ENCODE results near the gene MAEA.
"Not testable (repeated sequence)": the region's sequence is repeated elsewhere in the genome, so short reads cannot be mapped to it uniquely, and the experiment has no call there.

MAEA gene

DNA sequence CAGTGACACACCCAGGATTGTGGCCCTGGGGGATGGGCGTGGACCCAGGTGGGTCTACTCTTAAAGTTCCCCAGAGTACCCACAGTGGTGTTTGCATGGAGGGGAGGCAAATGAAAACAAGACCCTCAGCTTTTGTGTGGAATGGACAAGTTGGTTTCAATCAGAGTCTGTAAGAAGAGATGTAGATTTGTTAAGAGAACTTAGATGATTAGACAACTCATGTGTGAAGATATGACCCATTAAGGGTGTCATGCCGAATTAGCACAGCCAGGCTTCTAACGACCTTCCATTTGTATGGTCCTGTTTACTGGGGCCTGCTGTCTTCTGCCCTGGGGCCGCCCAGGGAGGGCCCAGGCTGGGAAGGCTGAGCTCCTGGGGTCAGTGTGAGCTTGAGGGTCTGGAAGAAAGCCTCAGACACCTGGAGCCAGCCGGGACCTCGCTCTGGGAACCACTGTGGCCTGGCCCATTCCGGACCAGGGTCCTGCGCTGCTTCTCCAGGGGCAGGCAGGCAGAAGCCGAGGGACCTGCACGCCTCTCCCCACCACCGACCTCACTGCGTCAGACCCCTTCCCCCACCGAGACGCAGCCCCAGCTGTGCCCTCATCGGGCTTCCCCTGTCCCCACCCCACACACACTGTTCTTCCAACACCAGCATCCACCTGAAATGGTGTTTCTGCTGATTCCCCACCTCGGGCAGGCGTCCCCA lies 77.7 kb downstream of the MAEA start:
- no peak for DNase-seq (ENCODE audit: low spot score)

DNA sequence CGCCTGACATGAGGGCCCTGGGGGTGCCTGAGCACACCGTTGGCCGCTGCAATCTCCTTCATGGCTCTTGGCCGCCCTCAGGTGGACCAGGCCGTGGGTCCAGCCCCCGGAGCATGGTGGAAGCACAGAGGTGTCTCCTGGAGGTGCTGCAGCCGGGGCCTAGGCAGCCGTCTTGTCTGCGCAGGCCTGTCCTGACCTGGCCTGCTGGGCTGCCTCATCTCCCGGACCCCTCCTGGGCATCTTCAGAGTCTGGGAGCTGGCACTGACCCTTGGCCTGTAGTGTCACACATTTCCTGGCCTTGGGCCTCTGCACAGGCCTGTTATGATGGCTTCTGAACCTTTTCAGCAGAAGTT lies 78.2 kb downstream of the MAEA start:
- DNase-seq (ENCODE audit: low spot score) = no peak

DNA sequence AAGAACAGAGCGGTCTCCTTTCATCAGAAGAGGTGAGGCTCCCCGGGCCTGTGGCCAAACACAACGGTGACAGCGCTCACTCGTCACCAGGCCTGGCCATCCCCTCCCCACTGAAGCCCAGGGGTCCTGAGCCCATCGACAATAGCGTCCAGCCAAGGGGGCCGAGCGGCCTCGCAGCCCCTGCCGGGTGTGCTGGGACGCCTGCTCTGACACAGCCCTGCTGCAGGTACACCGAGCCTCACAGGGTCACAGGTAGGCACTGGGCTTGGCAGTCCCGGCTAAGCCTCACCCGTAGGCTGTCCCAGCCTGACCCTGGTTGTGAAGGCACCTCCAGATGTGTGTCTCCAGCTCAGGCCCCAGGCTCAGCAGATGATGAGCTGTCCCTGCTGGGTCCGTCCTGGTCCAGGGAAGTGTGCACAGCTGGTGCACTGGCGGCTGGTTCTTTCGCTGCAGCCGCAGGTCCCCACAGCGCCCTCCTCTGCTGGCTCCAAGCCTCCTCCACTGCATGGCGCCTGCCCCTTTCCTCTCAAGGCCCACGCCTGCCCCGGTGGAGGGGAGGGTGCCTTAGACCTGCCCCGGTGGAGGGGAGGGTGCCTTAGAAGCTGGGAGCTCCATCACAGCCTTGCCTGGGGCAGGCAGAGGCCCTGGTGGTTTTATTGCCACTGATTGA lies 78.9 kb downstream of the MAEA start:
- DNase-seq (ENCODE audit: low spot score) = no peak

DNA sequence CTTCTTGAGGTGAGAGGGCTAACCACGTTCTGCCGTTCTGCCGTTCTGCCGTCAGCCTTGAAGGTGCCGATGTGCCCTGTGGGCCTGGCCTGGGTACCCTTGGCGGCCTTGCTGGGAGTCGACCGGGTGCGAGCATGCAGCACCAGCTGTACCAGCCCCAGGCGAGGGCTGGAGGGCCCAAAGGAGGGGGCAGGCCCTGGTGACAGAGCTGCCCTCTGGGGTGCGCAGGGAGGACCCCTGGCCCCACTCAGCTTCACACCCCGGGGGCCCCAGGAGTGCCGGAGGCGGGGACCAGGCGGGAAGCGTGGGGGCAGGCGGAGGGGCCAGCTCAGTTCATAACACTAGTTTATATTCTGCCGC lies 79.4 kb downstream of the MAEA start:
- DNase-seq (ENCODE audit: low spot score) = no peak

DNA sequence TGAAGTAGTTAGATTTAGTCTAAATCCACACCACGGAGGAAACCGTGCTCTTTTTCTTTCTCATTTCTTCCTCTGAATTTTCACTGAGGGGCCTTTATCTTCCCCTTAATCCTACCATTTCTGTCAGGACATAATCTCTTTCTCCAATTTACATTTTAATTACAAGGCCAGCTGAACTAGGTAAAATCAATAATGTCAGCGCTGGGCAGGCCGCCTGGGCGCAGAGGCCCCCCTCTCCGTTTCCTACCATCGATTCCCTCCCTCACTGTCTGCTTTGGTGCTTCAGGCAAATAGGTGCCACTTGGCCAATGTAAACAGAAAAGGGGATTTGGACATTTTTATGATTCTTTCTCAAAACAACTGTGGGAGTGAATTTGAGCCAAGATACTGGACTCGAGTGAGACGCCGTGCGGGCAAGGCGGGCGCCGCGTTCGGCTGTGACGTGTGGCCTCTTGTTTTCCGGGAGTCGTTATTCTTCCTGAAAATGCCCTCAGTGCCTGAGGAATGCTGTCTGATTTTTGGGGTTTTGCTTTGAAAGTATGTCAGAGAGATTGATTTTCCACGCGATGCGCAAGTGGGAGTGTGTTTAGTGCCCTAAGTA lies 79.9 kb downstream of the MAEA start:
- DNase-seq (ENCODE audit: low spot score) = no peak

DNA sequence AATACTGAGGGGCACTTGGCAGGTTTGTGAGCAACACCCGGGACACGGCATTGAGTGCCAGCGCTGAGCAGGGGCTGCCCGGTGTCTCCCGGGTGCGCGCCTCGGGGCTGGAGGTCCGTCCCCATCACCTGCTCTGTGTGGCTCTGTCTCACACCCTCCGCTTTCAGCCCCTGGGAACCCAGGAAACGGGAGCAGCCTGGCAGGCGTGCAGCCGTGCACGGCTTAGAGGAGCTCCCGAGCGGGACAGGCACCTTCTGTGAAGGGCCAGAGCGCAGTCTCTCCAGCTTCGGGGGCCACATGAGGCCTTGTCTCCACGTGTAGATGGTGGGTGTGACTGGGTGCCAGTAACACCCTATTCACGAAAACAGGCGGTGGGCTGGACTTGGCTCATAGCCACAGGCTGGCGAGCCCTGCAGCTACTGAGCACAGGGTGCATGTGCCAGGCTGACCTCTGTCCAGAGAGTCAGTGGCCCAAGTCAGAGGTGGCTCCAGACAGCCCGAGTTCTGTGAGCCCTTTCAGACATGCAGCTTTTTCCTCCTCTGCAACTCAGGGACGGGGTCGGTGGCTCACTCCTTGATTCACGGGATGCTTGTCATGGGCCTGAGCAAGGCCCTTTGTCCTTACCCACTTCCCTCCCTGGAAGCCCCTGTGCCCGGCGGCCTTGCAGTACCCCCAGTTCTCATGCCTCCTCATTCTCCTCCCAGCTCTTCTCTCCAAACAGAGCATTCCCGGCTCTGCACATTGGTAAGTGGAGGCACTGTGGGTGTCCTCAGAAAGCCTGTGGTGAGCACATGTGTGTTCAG lies 80.8 kb downstream of the MAEA start:
- no peak for DNase-seq (ENCODE audit: low spot score)

DNA sequence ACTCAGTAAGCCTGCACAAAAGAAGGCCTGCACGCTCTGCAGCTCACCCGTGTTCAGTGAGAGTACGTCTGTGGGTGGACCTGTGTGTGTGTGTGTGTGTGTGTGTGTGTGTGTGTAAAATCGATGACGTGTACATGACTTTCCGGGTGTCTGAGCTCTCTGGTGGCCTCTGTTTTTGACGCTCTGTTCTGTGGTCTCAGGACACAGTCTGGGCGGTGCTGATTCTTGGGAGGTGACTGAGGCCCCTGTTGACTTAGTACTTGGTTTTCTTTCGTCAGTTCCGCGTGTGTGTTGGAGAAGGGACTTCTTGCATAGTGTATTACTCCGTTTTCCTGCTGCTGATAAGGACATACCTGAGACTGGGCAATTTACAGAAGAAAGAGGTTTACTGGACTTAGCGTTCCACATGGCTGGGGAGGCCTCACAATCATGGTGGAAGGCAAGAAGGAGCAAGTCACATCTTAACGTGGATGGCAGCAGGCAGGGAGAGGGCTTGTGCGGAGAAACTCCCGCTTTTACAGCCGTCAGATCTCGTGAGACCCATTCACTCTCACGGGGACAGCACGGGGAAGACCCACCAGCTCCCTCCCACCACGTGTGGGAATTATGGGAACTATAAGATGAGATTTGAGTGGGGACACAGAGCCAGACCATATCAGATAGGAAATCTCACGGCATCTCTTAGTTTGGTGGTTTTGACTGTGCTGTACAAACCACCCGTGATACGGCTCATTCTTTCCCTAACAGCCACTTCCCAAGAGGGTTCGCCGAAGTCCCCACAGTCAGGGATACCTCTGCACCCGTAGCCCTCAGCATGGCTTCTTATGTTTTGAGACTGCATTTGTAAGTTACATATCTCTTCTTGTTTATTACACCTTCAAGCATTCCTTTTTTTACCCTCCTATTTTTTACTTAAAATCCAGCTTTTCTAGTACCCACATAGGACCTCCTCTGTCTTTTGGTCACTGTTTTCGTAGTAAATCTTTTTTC lies 81.8 kb downstream of the MAEA start:
- no peak for DNase-seq (ENCODE audit: low spot score)

DNA sequence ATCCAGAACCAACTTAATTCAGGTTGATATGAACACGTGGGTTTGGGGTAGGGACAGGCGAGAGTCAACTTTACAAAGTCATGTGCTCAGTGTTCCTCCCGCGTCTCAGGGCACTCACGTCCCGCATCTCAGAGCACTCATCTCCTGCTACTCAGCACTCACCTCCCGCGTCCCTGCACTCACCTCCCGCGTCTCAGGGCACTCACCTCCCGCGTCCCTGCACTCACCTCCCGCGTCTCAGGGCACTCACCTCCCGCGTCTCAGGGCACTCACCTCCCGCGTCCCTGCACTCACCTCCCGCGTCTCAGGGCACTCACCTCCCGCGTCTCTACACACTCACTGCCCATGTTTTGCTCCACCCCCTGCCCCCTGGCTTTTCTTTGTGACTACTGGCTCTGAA lies 82.9 kb downstream of the MAEA start:
- DNase-seq (ENCODE audit: low spot score) = not testable (repeated sequence)

DNA sequence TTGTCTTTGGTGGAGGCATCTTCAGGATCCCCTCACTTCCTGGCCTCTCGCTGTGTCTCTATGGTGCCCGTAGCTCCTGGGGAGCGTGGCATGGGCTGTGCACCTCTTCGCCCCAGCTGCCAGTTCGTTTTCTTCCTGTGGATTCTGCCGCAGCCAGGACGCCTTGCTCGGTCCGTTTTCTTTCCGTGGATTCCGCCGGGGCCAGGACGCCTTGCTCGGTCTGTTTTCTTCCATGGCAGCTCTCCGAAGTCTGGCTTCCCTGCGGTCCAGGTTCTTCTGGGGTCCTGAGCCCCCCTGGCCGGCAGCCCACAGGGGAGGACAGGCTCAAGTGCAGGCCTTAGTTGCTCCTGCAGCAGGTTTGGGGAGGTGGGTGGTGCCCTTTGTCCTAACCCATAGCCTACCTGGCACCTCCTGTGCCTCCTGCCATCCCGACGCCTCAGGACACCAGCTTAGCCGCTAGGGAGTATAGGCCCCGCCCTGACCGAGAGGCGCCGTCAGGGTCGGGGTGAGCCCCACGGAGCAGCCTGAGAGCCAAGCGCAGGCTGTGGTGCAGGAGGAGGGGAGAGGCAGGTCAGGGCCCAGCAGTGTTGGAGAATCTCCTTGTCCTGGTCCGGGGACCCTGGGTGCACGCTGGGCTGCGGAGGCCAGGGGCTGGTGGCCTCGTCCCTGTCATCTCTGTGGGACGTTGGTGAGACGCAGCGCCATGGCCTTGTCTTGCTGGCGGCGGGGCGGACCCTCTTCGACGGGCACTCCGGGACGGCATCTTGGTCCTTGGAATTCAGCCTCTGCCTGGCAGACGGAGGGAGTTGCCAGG lies 84.4 kb downstream of the MAEA start:
- DNase-seq (ENCODE audit: low spot score) = no peak

DNA sequence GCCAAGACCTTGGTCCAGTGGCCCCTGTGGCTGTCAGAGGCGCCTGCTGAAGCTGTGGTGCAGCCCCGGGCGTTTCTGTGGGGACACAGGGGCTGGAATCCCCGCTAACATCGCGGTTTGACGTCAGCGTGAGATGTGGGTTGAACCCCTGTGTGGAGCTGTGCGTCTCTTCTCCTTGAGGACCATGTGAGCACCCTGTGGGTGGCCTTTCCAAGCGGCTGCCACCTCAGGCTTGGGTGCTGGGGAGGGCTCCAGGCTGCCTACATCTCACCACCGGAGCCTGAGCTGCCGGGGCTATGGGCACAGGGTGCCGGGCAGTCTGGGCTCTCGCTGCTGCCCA lies 85.0 kb downstream of the MAEA start:
- DNase-seq (ENCODE audit: low spot score) = no peak

DNA sequence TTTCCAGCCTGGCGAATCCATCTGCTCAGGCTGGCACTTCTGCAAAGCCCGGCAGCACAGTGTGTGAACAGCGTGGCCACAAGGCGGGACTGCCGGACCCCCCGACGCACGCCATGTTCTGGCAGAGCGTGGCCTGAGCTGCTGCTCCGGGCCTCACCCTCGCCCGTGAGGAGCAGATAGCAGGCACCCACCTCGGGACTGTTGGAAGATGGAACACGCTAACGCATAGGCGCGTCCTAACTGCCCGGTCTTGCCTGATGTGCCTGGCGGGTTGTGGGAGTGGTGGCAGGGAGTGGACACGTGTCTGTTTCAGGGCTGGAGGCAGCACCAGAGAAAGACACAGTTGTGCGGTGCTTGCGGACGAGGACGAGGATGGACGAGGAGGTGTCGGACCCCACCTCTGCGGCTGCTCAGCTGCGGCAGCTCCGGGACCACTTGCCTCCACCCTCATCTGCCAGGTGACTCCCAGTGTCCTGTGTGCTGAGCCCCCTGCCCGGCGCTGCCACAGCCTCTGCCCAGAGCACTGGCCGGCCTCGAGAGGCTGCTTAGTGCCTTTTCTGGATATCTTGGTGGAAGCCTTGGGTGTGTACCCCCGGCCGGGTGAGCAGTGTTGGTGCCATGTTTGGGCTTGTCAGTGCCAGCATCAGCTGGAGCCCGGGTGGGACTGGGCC lies 85.5 kb downstream of the MAEA start:
- no peak for DNase-seq (ENCODE audit: low spot score)

DNA sequence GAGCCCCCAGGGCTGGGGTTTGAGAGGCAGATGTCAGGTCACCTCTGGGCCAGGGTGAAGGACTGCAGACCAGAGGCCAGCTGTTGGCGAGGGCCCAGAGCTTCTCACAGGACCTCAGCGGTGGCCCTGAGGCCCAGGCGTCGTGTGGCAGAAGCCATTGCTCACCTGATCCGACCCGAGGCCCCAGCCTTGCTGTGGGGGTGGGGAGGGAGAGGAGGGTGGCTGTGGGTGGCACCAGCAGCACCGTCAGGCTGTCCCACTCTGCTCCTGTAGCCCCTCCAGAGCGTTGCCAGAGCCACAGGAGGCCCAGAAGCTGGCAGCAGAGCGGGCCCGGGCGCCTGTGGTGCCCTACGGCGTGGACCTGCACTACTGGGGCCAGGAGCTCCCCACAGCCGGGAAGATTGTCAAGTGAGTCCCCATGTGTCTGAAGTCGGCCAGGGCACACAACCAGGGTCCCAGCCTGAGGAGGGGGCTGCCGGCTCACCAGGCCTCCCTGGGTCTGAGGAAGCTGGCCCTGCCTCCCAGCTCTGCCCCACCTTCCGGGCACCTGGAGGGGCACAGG lies 86.2 kb downstream of the MAEA start:
- no peak for DNase-seq (ENCODE audit: low spot score)

DNA sequence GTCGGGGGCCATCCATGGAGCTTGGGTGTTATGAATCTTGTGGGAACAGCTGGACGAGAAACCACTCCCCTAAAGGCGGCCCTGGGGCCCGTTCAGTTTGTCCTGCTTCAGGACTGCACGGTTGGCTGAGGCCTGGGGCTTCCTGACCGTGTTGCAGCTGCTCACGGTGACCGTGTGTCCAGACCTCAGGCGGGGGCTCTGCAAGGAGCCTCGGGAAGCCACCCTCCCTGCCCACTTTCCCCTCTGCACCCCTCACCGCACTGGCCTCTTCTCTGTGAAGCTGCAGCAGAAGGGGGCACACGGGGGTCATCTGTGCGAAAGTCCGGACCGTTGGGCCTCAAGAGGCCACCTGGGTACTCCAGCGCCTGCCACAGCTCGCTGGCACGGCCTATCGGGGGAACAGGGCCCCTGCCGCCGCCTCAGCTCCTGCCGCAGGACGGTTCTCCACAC lies 86.7 kb downstream of the MAEA start:
- no peak for DNase-seq (ENCODE audit: low spot score)

DNA sequence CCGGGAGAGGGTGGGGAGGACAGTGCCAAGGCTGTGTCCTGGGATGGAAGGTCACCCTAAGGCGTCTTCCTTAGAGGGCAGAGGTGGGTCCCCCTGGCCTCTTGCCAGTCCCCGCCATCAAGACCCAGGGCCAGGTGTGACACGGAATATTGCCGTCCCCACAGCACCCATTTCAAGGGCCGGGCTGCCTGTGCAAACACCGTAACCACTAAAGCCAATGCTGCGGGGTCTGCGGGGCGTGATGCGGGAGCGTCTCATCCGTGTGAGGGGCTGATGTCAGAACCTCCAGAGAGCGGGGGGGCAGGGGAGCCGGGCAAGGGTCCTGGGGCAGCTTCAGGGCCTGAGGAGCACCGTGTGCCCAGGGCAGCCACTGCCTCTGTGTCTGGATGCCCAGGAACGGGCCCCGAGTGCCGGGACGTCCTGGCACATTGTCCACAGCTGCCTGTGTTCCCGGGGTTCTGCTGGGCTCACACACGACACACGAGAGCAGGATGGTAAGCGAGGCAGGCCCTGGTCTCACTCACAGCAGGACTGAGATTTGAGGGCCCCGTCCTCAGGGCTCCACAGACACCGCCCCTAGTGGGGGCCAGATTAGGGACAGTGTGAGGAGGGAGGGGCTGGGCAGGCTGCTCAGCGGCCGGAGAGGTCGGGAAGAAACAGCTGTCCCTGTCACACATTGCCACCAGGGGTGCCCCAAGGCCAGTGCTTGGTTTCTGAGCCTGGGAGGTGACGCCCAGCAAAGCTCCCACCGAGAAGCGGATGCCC lies 87.3 kb downstream of the MAEA start:
- DNase-seq (ENCODE audit: low spot score) = no peak

DNA sequence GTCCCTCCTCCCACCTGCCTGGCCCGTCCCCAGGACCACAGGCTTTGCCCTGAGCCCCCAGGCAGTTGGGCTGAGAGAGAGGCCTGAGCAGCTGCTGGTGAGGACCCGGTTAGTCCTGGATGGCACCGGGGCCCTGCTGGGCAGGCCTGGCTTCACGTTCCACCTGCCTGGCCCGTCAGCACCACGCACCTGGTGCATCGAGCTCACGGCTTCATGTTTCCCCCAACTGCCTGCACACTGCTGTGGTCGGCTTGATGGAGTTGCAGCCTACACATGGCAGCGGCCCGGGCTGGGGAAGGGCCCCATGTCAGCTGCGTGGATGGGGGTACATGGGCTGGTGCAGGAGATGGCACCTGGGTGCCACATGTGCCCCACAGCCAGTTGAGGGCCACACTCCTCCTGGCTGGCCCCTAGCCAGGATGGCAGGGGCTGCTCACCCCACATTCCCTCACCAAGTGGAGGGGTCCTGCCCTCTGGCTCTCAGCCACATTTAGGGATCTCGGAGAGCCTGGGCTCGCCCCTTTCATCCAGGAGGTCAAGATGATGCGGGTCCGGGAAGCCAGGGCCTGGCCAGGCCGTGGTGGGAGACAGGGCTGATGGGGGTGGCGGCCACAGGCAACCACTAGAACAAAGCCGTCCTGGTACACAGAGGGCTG lies 88.0 kb downstream of the MAEA start:
- no peak for DNase-seq (ENCODE audit: low spot score)

DNA sequence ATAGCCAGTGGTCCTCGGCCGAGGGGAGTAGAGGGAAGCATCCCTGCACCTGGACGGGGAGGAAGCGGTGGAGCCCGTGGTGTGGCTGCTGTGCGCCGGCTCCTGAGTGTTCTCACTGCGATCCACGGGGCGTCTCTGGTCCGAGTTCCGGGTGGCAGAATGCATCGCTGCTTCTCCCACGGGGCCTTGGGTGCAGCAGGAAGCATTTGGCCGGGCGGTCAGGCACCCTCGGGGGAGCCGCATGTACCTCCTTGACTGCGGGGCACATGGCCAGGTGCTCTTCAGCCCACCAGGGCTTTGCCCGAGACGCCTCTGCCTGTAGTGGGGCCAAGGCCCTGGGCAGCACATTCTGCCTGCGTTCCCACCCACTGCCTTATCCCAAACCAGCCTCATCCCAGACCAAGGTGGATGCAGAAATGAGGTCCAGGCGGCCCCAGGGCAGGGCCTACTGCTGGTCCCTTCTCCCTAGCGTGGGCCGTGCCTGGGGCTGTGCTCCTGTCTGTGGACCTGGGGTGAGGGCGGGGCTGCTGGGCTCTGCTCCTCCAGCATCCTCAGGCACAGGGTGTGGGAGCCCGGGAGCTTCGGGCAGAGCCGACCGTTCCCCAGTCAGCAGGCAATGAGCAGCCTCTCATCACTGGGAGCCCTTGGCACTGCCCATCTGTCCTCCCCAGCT lies 89.0 kb downstream of the MAEA start:
- DNase-seq (ENCODE audit: low spot score) = no peak

DNA sequence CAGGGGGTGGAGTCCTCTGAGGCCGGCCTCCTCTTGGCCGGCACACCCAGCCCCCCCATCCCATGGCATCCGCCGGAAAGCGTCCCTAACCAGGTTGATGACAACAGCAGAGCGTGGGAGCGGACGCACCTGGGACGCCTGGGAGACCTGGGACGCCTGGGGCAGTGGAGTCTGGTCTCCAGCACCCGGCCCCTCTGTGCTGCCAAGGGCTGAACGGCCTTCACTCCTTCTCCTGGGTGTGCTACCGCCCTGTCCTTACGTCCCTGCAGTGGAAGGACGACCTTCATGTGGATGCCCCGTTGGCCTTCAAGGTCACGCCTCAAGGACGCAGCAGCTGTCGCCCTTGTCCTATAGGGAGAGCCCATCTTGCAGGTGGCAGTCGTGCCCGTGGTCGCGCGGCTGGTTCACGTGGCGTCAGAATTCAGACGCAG lies 89.7 kb downstream of the MAEA start:
- DNase-seq (ENCODE audit: low spot score) = no peak

DNA sequence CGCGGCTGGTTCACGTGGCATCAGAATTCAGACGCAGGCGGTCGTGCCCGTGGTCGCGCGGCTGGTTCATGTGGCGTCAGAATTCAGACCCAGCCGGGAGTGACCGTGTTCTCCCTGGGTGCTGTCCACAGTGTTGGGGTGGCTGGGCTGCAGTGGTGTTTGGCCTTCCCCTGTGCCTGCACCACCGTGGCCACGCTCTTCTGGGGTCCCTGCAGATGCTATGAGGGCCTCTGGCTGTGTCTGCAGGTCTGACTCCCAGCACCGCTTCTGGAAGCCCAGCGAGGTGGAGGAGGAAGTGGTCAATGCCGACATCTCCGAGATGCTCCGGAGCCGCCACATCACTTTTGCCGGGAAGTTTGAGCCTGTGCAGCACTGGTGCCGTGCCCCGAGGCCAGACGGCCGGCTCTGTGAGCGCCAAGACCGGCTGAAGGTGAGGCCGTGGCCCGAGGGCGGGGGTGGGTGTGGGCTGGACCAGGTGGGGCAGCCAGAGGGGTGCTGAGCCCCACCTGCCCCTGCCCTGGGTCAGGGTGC lies 90.2 kb downstream of the MAEA start:
- no peak for DNase-seq (ENCODE audit: low spot score)
